Omental fat pad (tissue), 4 donors: ENCODE results near the gene CD40LG. TPM values are rescaled to one million over a fixed set of nuclear protein-coding genes. Genes with fewer than 3 reads are reported as not detected.

Experiments
- ATAC-seq: fragments of 150-250 bp; one replicate; pipeline ENCODE4 v1.9.1; 2016; ENCODE audit warnings: mild to moderate bottlenecking, moderate library complexity; ENCODE audit not compliant: low FRiP score
- DNase-seq: peaks from one replicate; pipeline ENCODE4 v3.0.0-alpha.2; 2019; ENCODE audit warnings: low spot score
- total RNA-seq, 4 donors: library from RNA; depleted of rRNA; stranded (reverse); fragments of >200 nt; gene quantifications; one replicate each; pipeline ENCODE4 v1.1.0, GENCODE V29; 2016
- TF ChIP-seq, protein P1 (sequence below), 3 donors: fragments of 450-650 bp; IDR thresholded peaks; one replicate each; pipeline ENCODE4 v1.5.1; 2016 to 2017; ENCODE audit warnings: antibody characterized with exemption in 3 of 3, mild to moderate bottlenecking in 3 of 3, moderate library complexity in 2 of 3

The CD40LG gene
- total RNA-seq, 4 donors from 2014 or later: 0.36 to 1.4 (median 0.50) TPM; not detected in 1

DNA sequence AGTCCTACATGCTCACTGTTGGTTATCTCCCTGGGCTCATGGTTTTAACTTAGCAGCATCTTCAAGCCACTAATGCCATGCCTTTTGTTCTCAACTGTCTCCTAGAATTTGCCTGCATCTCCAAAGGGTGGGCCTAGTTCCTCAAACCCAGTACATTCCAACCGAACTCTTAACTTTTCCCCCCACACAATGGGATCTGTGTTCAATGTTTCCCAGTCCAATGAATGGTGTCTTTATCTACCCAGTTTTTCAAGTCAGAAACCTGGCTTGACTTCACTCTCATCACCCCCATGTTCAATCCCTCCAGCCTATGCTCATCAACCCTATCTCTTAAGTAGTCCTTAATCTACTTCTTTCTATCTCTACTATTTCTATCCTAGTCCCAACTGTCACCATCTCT lies 12.9 kb downstream of the CD40LG start:
- DNase-seq (no peak), ATAC-seq (no peak)
- TF ChIP-seq, protein P1, sequence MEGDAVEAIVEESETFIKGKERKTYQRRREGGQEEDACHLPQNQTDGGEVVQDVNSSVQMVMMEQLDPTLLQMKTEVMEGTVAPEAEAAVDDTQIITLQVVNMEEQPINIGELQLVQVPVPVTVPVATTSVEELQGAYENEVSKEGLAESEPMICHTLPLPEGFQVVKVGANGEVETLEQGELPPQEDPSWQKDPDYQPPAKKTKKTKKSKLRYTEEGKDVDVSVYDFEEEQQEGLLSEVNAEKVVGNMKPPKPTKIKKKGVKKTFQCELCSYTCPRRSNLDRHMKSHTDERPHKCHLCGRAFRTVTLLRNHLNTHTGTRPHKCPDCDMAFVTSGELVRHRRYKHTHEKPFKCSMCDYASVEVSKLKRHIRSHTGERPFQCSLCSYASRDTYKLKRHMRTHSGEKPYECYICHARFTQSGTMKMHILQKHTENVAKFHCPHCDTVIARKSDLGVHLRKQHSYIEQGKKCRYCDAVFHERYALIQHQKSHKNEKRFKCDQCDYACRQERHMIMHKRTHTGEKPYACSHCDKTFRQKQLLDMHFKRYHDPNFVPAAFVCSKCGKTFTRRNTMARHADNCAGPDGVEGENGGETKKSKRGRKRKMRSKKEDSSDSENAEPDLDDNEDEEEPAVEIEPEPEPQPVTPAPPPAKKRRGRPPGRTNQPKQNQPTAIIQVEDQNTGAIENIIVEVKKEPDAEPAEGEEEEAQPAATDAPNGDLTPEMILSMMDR (IDR thresholded peaks at IDR 0.05): no peak

DNA sequence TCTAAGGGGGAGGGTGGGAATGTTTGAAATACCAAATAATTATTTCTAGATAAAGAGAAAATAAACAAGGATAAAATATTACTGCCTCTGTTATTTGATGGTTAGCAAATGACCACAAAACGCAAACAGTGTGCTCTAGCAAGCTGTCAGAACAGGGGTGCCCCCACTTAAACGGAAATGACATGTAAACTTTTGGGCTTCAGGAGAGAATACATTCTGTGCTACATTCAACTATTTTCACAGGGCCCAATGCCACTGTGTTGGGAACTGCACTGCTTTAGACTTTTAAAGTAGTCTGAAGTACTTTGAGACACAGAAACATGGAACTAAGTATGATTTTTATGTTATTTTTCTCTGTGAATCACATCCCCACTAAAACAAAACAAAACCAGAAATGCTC lies 14.1 kb downstream of the CD40LG start:
- TF ChIP-seq, protein P1 (IDR thresholded peaks at IDR 0.05): no peak
- ATAC-seq: no peak

DNA sequence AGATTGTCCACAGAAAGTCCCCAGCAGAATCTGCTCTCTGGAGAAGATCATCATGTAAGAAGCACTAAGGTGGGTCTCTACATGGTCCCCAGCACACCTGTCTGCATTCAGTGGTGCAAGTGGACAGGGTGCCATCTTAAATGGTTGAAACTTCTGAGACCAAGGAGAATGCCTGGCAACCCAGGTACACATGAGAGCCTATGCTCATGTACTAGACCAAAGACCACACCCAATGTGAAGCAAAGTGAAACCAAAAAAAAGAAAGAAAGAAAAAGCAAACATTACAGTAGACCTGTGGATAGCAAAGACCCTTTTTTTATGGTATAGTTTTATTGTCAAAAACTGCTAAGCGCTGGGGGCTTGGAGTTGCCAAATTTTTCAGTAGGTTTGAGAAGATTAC lies 15.0 kb downstream of the CD40LG start:
- ATAC-seq (no peak), DNase-seq (no peak)
- TF ChIP-seq, protein P1 (IDR thresholded peaks at IDR 0.05): no peak

More for the DNA sequence above, 14.1 kb downstream of the CD40LG start:
- no peak for DNase-seq

DNA sequence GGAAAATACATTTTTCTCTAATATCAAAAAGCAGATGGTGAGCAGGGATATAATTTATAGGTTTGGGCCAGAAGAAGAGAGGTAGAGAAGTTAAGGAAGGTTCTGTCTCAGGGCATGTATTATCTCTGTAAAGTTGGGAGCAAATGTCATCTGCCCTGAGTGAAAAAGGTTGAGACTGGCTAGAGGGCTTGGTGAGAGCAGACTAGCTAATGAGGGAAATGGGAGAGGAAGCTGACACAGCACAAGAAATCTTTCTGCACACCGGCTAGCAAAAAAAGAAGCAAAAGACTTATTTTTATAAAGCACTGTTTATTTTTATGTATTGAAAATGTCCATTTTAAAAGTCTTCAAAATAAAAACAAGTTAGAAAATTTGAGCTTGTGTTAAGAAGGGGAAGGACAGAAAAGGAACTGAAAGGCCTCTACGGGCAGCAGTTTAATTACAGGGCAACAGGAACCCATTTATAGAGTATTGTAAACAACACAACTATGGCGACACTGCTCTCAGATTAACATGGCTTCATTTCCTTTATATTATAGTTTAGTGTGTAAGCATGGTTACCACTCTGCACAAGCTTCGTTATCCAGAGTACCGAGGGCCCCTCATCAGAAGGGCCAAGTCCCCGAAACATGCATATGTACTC lies 17.4 kb downstream of the CD40LG start:
- DNase-seq (no peak), ATAC-seq (no peak)
- TF ChIP-seq, protein P1 (IDR thresholded peaks at IDR 0.05): no peak

DNA sequence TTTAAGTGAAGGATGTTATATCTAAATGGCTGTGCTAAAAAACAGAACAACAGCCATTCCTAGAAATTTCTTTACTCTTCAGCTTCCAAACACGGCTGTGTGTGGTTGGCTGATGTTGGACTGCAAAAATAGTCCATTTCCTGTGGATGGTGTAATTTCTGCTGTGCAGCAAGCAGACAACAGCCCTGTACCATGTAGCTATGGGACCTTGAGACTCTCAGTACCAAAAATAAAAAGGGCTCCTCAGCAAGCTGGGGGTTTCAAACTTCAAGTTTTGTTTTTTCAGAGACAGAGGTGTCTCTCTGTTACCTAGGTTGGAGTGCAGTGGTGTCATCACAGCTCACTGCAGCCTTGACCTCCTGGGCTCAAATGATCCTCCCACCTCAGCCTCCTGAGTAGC lies 18.1 kb downstream of the CD40LG start:
- TF ChIP-seq, protein P1 (IDR thresholded peaks at IDR 0.05): no peak
- no peak for DNase-seq
- ATAC-seq: no peak

DNA sequence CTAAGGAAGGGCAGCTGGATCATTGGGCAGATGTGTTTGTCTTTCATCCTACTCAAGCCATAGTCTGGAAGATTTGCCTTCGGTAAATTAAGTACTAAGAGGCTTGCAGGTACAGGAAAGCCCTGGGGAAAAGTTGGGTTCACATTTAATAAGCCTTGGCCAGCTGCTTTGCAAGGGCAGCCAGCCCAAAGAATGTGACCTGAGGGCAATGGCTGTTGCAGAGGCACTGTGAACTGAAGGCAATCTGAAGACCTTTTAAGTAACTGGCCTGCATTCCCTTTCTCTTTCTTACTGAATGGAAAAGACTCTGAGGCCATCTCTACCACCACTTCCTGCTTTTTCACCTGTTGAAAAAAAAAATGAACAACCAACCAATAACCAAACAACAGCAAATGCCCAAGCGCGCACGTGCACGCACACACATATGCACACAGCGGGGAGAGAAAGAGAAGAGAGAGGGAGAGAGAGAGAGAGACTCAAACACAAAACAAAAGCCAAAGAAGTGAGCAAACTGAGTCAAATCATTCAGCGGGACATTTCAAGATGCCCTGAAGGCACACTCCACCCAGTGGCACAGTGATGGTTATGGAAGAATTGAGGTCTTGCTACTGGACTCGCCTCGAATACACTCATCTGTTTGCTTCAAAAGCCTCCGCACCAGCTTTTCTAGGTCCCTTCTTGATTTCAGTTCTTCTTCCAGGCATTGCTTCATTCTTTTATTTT lies 19.6 kb downstream of the CD40LG start:
- TF ChIP-seq, protein P1 (IDR thresholded peaks at IDR 0.05): no peak
- ATAC-seq (no peak), DNase-seq (no peak)
